ENCODE results near the gene MPZL2.

MPZL2 gene

DNA sequence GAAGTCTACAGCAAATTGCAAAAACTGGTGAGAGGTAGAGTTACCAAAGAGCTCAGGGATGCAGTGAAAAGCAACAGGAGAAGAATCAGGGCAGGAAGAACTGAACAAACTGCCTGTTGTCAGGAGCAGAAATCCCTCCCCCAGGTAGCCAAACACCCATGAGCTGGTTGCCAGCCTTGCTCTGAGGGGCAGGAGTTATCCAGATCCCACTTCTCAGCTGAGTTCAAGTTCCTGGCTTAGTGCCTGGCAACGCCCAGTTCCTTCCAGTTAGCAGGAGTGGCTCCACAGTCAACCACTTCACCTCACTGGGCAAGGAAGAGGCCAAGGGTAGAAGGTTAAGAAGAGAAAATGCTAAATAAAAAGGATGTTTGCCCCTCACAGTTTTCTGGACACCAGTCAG, 1.9 kb upstream of the MPZL2 start:
- H3K27ac Mint-ChIP-seq: no peak overlapping the region

DNA sequence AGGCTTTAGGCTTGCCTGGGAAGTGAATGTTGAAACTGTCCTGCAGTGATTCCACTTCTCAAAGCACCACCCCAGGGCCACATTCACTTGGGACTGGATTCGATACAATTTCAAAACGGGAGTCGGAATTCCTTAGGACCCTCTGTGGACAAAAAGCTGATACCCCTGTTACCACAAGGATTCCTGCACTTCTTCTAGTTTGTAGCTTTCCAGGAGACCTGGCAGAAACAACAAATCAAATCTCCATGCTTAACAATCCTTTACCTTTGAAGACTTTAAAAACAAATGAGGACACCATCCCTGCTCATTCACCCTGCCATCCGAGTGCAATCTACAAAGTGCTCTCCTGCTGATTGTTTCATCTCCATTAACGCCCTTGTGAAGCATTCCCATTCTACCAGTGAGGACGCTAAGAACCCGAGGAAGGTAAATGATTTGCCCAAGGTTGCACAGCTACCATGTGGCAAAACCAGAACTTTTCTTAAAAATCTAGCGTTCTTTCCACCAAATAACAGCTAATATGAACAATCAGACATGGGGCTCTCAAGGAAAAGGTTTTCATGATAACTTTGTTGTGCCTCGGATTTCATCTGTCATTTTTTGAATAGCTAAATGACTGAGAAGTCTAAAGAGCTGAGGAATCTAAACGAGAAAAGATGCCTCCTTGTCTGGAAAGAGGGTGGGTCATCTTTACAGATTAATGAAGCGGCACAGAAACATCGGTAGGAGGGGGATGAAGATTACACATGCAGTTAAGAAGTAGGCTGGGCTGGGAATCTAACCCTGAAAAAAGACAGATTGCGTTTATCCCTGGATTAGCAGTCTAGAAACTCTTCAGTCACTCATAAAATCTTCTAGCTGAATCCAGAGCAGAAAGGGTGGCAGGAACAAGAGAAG, 720 bp upstream of the MPZL2 start:
- Mint-ChIP-seq H3K27me3 (peaks cover 50% of the 10 kb centered on the region), H3K9me3 (no peaks in the 10 kb centered on the region), H3K27ac (no peak overlapping the region), H3K36me3 (no peaks in the 10 kb centered on the region), H3K4me3 (peak overlapping the region; percentile 76), H3K4me1 (peaks cover 14% of the 10 kb centered on the region)
- no peak for ATAC-seq

More for the DNA sequence above, 1.9 kb upstream of the MPZL2 start:
- Mint-ChIP-seq H3K4me1 (peaks cover 14% of the 10 kb centered on the region), H3K4me3 (no peak overlapping the region), H3K36me3 (no peaks in the 10 kb centered on the region), H3K9me3 (no peaks in the 10 kb centered on the region), H3K27me3 (peaks cover 56% of the 10 kb centered on the region)
- no peak for ATAC-seq

DNA sequence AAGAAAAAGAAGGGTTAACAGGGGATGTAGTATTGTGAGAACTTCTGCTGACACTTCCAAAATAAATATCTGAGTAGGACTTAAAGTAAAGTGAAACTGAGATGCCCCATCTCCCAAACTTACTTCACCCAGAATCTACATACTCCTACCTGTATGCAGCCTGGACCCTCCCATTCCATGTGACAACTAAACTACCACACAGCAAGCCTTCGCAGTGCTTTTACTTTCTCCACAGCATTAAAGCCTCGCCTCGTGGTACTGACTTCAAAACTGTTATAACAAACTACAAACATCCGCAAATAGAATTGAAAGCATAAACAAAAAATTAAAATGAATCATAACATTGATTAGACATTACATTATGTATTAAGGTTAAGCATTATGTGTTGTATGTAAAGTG, 985 bp downstream of the MPZL2 start:
- H3K4me3 Mint-ChIP-seq: no peak overlapping the region
- H3K36me3 Mint-ChIP-seq: no peaks in the 10 kb centered on the region
- no peak for ATAC-seq
- peaks cover 14% of the 10 kb centered on the region for H3K4me1 Mint-ChIP-seq
- H3K9me3 Mint-ChIP-seq: peaks cover 3% of the 10 kb centered on the region
- no peak overlapping the region for H3K27ac Mint-ChIP-seq
- peaks cover 55% of the 10 kb centered on the region for H3K27me3 Mint-ChIP-seq

DNA sequence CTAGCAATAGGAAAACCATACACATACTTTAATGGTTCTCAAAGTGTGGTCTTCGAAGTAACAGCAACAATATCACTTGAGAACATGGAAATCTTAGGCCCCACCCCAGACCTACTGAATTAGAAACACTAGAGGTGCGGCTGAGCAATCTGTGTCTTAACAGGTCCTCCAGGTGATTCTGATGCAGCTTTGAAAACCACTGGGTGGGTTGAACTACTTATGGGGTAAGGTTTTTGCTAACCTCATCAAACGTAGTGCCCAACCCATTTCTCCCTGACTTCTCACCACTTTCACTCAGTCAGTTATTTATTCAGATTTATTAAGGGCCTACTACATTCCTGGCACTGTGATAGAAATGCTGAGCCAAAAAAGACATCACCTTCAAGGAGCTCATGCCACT, 3.7 kb downstream of the MPZL2 start:
- Mint-ChIP-seq H3K9me3 (peaks cover 3% of the 10 kb centered on the region), H3K36me3 (peaks cover 9% of the 10 kb centered on the region), H3K4me1 (peaks cover 14% of the 10 kb centered on the region), H3K4me3 (no peak overlapping the region), H3K27me3 (peaks cover 59% of the 10 kb centered on the region), H3K27ac (no peak overlapping the region)
- no peak for ATAC-seq

DNA sequence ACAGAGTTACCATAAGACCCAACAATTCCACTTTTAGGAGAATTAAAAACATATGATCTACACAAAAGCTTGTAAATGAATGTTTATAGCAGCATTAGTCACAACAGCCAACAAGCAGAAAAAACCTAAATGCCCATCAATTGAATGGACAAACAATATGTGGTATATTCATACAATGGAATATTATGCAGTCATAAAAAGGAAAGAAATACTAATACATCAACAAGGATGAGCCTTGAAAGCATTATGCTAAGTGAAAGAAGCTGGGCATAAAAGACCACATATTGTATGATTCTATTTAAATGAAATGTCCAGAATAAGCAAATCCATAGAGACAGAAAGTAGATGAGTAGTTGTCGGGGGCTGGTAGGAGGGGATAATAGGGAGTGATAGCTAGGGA, 5.0 kb downstream of the MPZL2 start:
- H3K4me1 Mint-ChIP-seq: peaks cover 10% of the 10 kb centered on the region
- H3K4me3 Mint-ChIP-seq: no peak overlapping the region
- H3K27me3 Mint-ChIP-seq: peaks cover 57% of the 10 kb centered on the region
- H3K36me3 Mint-ChIP-seq: peaks cover 19% of the 10 kb centered on the region
- ATAC-seq: no peak
- H3K27ac Mint-ChIP-seq: no peak overlapping the region
- peaks cover 3% of the 10 kb centered on the region for H3K9me3 Mint-ChIP-seq

DNA sequence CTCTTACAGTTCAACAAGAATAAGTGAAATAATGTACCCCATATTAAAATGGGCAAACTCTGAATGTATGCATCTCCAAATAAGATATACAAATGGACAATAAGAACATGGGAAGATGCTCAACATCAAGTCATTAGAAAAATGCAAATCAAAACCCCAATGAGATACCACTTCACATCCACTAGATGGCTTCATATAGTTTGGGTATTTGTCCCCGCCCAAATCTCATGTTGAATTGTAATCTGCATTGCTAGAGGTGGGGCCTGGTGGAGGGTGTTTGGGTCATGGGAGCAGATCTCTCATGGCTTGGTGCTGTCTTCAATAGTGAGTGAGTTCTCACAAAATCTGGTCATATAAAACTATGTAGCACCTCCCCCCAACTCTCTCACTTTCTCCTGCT, 5.7 kb downstream of the MPZL2 start:
- H3K4me3 Mint-ChIP-seq: no peak overlapping the region
- no peak for ATAC-seq
- H3K36me3 Mint-ChIP-seq: peaks cover 19% of the 10 kb centered on the region
- peaks cover 6% of the 10 kb centered on the region for H3K4me1 Mint-ChIP-seq
- peaks cover 3% of the 10 kb centered on the region for H3K9me3 Mint-ChIP-seq
- H3K27me3 Mint-ChIP-seq: peaks cover 50% of the 10 kb centered on the region
- H3K27ac Mint-ChIP-seq: no peak overlapping the region

DNA sequence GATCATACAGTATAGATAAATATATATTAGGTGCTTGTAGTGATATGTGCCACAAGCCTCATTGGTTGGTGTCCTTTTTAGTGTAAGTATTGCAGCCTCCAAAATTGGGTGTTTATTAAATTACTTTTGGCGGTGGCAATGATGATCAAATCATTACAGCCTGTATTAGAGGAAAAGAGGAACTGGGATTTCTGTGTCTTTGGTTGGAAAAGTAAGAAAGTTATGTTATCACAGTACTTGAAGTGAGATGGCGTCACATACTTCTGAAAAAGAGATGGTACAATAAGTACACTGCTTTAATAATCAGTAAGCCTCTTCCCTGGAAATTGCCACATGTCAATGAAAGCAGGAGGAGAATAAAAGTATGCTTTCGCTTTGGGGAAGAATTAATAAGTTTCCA, 11.4 kb downstream of the MPZL2 start:
- H3K9me3 Mint-ChIP-seq: no peaks in the 10 kb centered on the region
- peak; percentile 12 for ATAC-seq
- peaks cover 21% of the 10 kb centered on the region for H3K36me3 Mint-ChIP-seq
- peaks cover 19% of the 10 kb centered on the region for H3K27me3 Mint-ChIP-seq
- peak overlapping the region; percentile 99 for H3K27ac Mint-ChIP-seq
- H3K4me1 Mint-ChIP-seq: peaks cover 15% of the 10 kb centered on the region
- H3K4me3 Mint-ChIP-seq: peak overlapping the region; percentile 100

DNA sequence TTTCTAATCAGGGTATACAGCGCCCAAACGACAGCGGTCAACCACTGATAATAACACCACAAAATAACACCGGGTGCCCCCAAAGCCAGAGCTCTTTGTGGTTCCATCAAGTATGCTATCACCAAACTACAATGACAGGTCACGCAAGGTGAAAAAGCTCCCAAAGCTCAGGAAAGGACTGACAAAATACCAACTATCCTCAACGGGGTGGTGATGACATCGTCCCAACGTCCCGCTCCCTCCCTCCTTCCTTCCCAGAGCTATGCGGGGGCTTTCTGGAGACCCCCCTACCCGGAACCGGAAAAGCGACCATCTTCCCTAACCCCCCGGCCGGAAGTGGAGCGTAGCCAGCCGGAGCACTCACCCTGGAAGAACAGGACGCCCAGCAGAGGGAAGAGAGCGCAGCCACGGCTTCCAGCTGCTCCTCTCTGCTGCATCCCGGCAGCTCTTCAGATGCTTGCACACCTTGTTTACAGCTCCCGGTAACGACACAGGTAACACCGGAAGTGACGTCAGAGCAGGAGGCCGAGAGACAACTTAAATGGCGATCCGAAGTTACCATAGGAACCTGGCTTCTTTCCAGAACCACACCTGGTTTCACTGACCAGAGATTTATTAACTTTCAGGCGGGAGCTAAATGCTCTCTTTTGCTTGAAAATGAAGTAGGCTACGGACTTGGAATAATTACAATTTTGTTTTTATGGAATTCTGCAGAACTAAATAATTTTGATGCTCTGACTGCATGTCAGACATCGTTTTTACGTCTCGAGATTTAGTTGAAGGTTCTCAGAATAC, 12.0 kb downstream of the MPZL2 start, which contains the start of gene MPZL3:
TSS of gene MPZL3 (minus strand) at position 508 of the 795 bp plus-strand sequence. CDS start at position 437, 71 bp downstream.
- ATAC-seq: peak; percentile 84
- H3K4me3 Mint-ChIP-seq: peak within 1 kb of the TSS; percentile 100
- H3K27ac Mint-ChIP-seq: peak within 1 kb of the TSS; percentile 99
- H3K4me1 Mint-ChIP-seq: peaks cover 17% of the 10 kb centered on the region
- peaks cover 19% of the 10 kb centered on the region for H3K27me3 Mint-ChIP-seq
- no peaks in the 10 kb centered on the region for H3K9me3 Mint-ChIP-seq
- H3K36me3 Mint-ChIP-seq: peaks cover 25% of the 10 kb centered on the region

DNA sequence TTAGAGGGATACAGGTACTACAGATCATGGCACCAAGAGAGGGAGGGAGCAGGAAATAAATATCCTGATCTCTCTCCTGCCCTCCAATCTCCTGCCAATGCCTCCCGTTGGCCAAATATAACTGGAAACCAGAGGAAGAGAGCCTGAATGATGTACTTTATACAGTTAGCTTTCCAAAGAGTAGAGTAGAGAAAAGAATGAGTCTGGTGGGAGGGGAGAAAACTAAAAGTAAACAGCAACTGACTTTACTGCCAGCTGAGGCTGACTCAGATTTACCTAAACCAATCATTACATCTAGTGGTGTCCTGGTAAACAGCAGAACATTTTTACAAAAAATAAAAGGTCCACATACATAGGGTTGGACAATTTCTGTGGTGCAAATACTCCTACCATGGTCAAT, 17.1 kb downstream of the MPZL2 start:
- H3K9me3 Mint-ChIP-seq: no peaks in the 10 kb centered on the region
- no peaks in the 10 kb centered on the region for H3K27me3 Mint-ChIP-seq
- H3K4me1 Mint-ChIP-seq: peaks cover 55% of the 10 kb centered on the region
- no peak overlapping the region for H3K27ac Mint-ChIP-seq
- H3K4me3 Mint-ChIP-seq: no peak overlapping the region
- peaks cover 16% of the 10 kb centered on the region for H3K36me3 Mint-ChIP-seq
- ATAC-seq: no peak

DNA sequence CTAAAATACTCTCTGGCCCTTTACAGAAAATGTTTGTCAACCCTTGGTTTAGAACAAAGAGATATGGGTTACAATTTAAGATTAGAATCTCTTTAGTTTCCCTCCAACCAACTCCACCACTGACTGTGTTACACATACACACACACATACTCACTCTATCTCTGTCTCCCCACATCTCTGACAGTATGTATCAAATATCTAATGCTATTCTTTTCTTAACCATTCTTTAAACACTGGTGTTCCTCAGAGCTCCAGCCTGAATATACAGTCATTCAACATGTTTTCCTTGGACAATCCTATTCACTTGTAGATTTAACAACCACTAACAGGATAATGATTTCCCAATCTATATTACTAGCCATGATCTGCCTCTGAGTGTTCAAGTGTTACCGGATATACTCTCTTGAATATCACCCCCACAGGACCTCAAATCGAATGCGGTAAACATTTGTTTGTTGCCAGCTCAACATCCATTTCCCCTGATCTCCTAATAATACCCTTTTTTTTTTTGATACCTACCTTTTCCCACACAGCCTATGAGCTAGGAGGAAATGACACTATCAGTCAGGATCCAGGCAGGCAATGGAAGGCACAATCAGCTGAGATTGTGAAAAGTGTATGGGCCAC, 18.0 kb downstream of the MPZL2 start:
- H3K4me1 Mint-ChIP-seq: peaks cover 64% of the 10 kb centered on the region
- no peaks in the 10 kb centered on the region for H3K27me3 Mint-ChIP-seq
- no peak for ATAC-seq
- H3K36me3 Mint-ChIP-seq: peaks cover 16% of the 10 kb centered on the region
- H3K9me3 Mint-ChIP-seq: no peaks in the 10 kb centered on the region
- no peak overlapping the region for H3K4me3 Mint-ChIP-seq
- H3K27ac Mint-ChIP-seq: no peak overlapping the region

DNA sequence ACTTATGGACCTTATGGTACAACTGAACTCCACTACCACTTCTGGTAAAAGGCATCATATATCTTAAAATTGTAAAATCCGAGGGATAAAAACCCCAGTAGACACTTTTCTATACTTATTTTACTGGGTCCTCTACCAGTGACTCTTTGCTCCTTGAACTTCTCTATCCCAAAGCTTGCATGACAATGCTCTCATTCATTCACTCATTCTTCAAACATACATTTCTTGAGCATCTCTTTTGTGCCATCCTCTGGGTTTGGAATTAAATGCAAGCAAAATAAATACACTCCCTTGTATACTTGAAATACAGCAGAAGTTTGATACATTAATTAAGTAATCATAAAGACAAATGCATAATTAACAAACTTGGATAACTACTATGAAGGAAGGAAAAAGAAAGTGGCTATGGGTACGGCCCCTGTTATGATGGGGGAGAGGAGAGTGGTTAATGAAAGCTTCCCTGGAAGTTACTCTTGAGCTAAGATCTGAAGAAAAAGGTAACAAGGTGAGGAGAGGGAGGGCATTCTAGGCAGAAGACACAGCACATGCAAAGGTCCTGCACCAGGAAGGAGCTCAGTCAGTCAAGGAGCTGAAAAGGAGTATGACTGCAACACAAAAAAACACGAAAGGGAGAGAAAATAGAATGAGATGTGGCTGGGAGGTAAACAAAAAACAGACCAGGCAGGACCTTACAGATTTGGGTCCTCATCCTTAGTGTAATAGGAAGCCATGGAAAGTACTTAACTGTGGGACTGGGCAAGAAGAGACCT, 19.9 kb downstream of the MPZL2 start:
- Mint-ChIP-seq H3K4me1 (peaks cover 63% of the 10 kb centered on the region), H3K27me3 (no peaks in the 10 kb centered on the region), H3K36me3 (peaks cover 16% of the 10 kb centered on the region)

DNA sequence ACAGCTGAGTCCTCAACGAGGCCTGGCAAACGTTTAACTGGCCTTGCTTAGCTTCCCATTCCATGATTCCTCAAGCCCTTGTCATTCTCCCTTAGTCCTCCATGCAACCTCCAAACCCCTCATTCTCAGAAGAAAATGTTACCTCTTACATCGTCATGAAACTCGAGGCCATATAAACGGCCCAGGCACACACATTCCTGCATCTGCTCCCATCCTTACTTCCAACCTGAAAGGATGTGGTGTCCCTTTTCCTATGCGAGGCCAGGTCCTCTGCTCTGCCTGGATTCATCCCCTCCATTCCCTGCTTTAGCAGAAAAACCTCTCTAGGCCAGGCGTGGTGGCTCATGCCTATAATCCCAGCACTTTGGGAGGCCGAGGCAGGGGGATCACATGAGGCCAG, 20.9 kb downstream of the MPZL2 start:
- H3K4me1 Mint-ChIP-seq: peaks cover 63% of the 10 kb centered on the region
- no peaks in the 10 kb centered on the region for H3K27me3 Mint-ChIP-seq
- no peak overlapping the region for H3K4me3 Mint-ChIP-seq
- H3K9me3 Mint-ChIP-seq: no peaks in the 10 kb centered on the region
- H3K36me3 Mint-ChIP-seq: peaks cover 23% of the 10 kb centered on the region
- ATAC-seq: no peak
- peak overlapping the region; percentile 53 for H3K27ac Mint-ChIP-seq

More for the DNA sequence above, 19.9 kb downstream of the MPZL2 start:
- peak overlapping the region; percentile 0 for H3K4me3 Mint-ChIP-seq
- H3K27ac Mint-ChIP-seq: peak overlapping the region; percentile 53
- ATAC-seq: no peak
- H3K9me3 Mint-ChIP-seq: no peaks in the 10 kb centered on the region

DNA sequence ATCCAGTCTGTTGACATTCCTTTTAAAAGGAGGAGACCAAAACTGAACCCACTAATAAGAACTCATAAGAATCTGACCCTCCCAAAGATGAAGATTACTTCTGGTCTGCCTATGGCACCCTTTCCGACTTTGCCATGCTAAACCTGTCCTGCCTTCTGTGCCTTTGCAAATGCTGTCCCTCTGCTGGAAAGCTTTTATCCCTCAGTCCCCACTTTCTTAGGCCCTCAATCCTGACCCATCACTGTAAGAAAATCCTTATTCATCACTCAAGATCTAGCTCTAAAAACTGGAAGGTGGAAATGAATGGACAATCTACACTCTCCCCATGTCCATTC, 22.4 kb downstream of the MPZL2 start:
- no peak for ATAC-seq
- H3K27ac Mint-ChIP-seq: peak overlapping the region; percentile 53

DNA sequence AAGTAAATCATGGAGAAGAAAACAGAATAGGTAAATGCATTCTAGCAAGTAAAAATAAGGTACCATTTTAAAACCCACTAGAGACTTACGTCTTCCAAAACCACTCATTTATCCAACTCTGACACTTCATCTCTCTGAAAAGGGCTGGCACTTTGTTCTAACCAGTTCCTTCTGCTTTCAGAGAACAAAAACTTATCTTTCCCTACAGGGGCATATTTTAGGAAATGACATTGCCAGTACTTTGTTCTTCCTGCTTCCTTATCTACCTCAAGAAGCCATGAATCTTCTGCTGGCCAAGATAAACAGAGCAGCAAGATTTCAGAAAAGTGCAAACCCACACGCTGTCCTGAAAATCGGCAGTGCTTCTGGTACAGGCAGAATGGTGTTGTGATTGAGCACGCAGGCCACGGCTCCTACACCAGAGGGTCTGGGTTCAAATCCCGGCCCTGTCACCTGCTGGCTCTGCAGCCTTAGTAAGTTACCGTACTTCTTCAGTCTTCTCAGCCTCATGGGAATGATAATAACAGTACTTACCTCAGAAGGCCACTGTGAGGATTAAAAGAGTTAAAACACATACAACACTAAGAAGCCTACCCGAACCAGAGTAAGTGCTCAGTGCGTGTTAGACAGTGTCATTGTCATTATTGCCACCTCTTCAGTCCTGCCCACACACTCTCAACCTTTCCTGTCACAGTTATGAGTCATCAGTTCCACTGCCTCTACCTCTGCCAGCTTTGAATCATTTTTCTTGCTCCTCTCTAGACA, 22.9 kb downstream of the MPZL2 start:
- H3K9me3 Mint-ChIP-seq: no peaks in the 10 kb centered on the region
- peaks cover 54% of the 10 kb centered on the region for H3K4me1 Mint-ChIP-seq
- H3K4me3 Mint-ChIP-seq: peak overlapping the region; percentile 18
- ATAC-seq: peak; percentile 96
- H3K27me3 Mint-ChIP-seq: no peaks in the 10 kb centered on the region
- H3K27ac Mint-ChIP-seq: peak overlapping the region; percentile 53
- H3K36me3 Mint-ChIP-seq: peaks cover 24% of the 10 kb centered on the region

More for the DNA sequence above, 22.4 kb downstream of the MPZL2 start:
- H3K4me3 Mint-ChIP-seq: peak overlapping the region; percentile 18
- H3K36me3 Mint-ChIP-seq: peaks cover 22% of the 10 kb centered on the region
- no peaks in the 10 kb centered on the region for H3K9me3 Mint-ChIP-seq
- H3K27me3 Mint-ChIP-seq: no peaks in the 10 kb centered on the region
- peaks cover 58% of the 10 kb centered on the region for H3K4me1 Mint-ChIP-seq
